H9 (cell line): Measurements from ENCODE around the gene ICE1. TPM values are rescaled to one million over a fixed set of nuclear protein-coding genes. Genes with fewer than 3 reads are reported as not detected.

Source experiments
- DNase-seq: peaks from one replicate; pipeline ENCODE4 v3.0.0-alpha.2; 2017
- H2AFZ ChIP-seq: one replicate; pipeline ENCODE4 v1.6.1; 2013; ENCODE audit warnings: mild to moderate bottlenecking, low read length, control low read depth, moderate library complexity
- H2AK5ac ChIP-seq: 2 replicates; pipeline ENCODE4 v1.6.1; 2013; ENCODE audit warnings: low read length, control low read depth, mixed read lengths; ENCODE audit not compliant: insufficient read length
- H2BK120ac ChIP-seq: one replicate; pipeline ENCODE4 v1.6.1; 2013; ENCODE audit warnings: low read depth, mild to moderate bottlenecking, low read length, control low read depth, inconsistent platforms; ENCODE audit not compliant: poor library complexity, severe bottlenecking
- H2BK12ac ChIP-seq: 2 replicates; pipeline ENCODE4 v1.6.1; 2013; ENCODE audit warnings: low read length, control low read depth, mixed read lengths, low read depth; ENCODE audit not compliant: insufficient read length
- H2BK15ac ChIP-seq: 2 replicates; pipeline ENCODE4 v1.6.1; 2013; ENCODE audit warnings: low read depth, low read length, control low read depth
- H2BK20ac ChIP-seq: one replicate; pipeline ENCODE4 v1.6.1; 2013; ENCODE audit warnings: low read depth, mild to moderate bottlenecking, low read length, control low read depth, inconsistent platforms; ENCODE audit not compliant: poor library complexity, severe bottlenecking
- H2BK5ac ChIP-seq: 2 replicates; pipeline ENCODE4 v1.6.1; 2013; ENCODE audit warnings: low read length, control low read depth, mixed read lengths; ENCODE audit not compliant: insufficient read length
- H3K14ac ChIP-seq: 2 replicates; pipeline ENCODE4 v1.6.1; 2013; ENCODE audit warnings: low read length, control low read depth; ENCODE audit not compliant: insufficient read depth
- H3K18ac ChIP-seq: 2 replicates; pipeline ENCODE4 v1.6.1; 2013; ENCODE audit warnings: low read depth, mild to moderate bottlenecking, mixed read lengths, low read length, control low read depth; ENCODE audit not compliant: insufficient read length
- H3K23ac ChIP-seq: 2 replicates; pipeline ENCODE4 v1.6.1; 2013; ENCODE audit warnings: low read length, control low read depth, mixed read lengths, low read depth; ENCODE audit not compliant: insufficient read length
- H3K23me2 ChIP-seq: 2 replicates; pipeline ENCODE4 v1.6.1; 2013; ENCODE audit warnings: low read depth, mild to moderate bottlenecking, mixed read lengths, low read length, control low read depth; ENCODE audit not compliant: insufficient read length, poor library complexity, severe bottlenecking
- H3K27ac ChIP-seq: 2 replicates; pipeline ENCODE4 v1.5.1; 2013; ENCODE audit warnings: low read length, control low read depth, mixed read lengths, low read depth; ENCODE audit not compliant: insufficient read length
- H3K27me3 ChIP-seq: 2 replicates; pipeline ENCODE4 v1.6.1; 2013; ENCODE audit warnings: low read length, control low read depth, inconsistent platforms; ENCODE audit not compliant: insufficient read depth
- H3K4ac ChIP-seq: 2 replicates; pipeline ENCODE4 v1.6.1; 2013; ENCODE audit warnings: low read depth, mild to moderate bottlenecking, control low read depth, inconsistent platforms, low read length, moderate library complexity
- H3K4me1 ChIP-seq: 2 replicates; pipeline ENCODE4 v1.6.1; 2013; ENCODE audit warnings: low read length, control low read depth, inconsistent platforms; ENCODE audit not compliant: insufficient read depth
- H3K4me2 ChIP-seq: 2 replicates; pipeline ENCODE4 v1.6.1; 2013; ENCODE audit warnings: low read length, control low read depth, mixed read lengths; ENCODE audit not compliant: insufficient read length, insufficient read depth
- H3K56ac ChIP-seq: 2 replicates; pipeline ENCODE4 v1.6.1; 2013; ENCODE audit warnings: low read depth, mild to moderate bottlenecking, mixed read lengths, low read length, control low read depth; ENCODE audit not compliant: insufficient read length
- H3K79me1 ChIP-seq: 2 replicates; pipeline ENCODE4 v1.6.1; 2013; ENCODE audit warnings: low read depth, mild to moderate bottlenecking, moderate library complexity, low read length, control low read depth, inconsistent platforms; ENCODE audit not compliant: insufficient read depth, poor library complexity, severe bottlenecking
- H3K79me2 ChIP-seq: 2 replicates; pipeline ENCODE4 v1.6.1; 2013; ENCODE audit warnings: low read length, control low read depth, inconsistent platforms; ENCODE audit not compliant: insufficient read depth
- H3K9ac ChIP-seq: 2 replicates; pipeline ENCODE4 v1.6.1; 2013; ENCODE audit warnings: low read length, control low read depth, mixed read lengths; ENCODE audit not compliant: insufficient read length; ENCODE audit errors: extremely low read depth
- H3K9me3 ChIP-seq: one replicate; pipeline ENCODE4 v1.6.1; 2013; ENCODE audit warnings: low read depth, low read length, inconsistent platforms; ENCODE audit not compliant: control insufficient read depth
- H3T11ph ChIP-seq: one replicate; pipeline ENCODE4 v1.6.1; 2013; ENCODE audit warnings: mild to moderate bottlenecking, low read length, control low read depth, inconsistent platforms
- H4K20me1 ChIP-seq: one replicate; pipeline ENCODE4 v1.6.1; 2013; ENCODE audit not compliant: control insufficient read depth, insufficient read length, insufficient read depth
- H4K5ac ChIP-seq: 2 replicates; pipeline ENCODE4 v1.6.1; 2013; ENCODE audit warnings: low read depth, mild to moderate bottlenecking, mixed read lengths, low read length, control low read depth; ENCODE audit not compliant: insufficient read length
- H4K8ac ChIP-seq: replicated peaks from 2 replicates; pipeline ENCODE4 v1.6.1; 2013; ENCODE audit warnings: low read length, control low read depth, mixed read lengths, low read depth; ENCODE audit not compliant: insufficient read length
- H4K91ac ChIP-seq: 2 replicates; pipeline ENCODE4 v1.6.1; 2013; ENCODE audit warnings: low read depth, mild to moderate bottlenecking, moderate library complexity, mixed read lengths, low read length, control low read depth; ENCODE audit not compliant: insufficient read length
- H3K27ac Mint-ChIP-seq, 3 experiments: 2 replicates in 2 of 3; 3 replicates in 1 of 3; pipeline ENCODE4 v1.8.0; 2020 to 2021; ENCODE audit warnings: mixed read lengths in 3 of 3, mild to moderate bottlenecking in 1 of 3, moderate library complexity in 1 of 3
- H3K27me3 Mint-ChIP-seq: 2 replicates; pipeline ENCODE4 v1.8.0; 2021; ENCODE audit warnings: low read depth, mild to moderate bottlenecking, moderate library complexity, mixed read lengths
- H3K36me3 Mint-ChIP-seq, 3 experiments: 2 replicates in 2 of 3; 3 replicates in 1 of 3; pipeline ENCODE4 v1.8.0; 2020 to 2021; ENCODE audit warnings: low read depth in 3 of 3, mixed read lengths in 3 of 3; ENCODE audit not compliant: insufficient read depth in 1 of 3
- H3K4me1 Mint-ChIP-seq, 2 experiments: 2 replicates each; pipeline ENCODE4 v1.8.0; 2020; ENCODE audit warnings: mixed read lengths in 2 of 2
- H3K4me3 Mint-ChIP-seq, 2 experiments: 2 replicates in 1 of 2; 3 replicates in 1 of 2; pipeline ENCODE4 v1.8.0; 2020 to 2021; ENCODE audit warnings: mild to moderate bottlenecking in 2 of 2, mixed read lengths in 2 of 2, moderate library complexity in 1 of 2
- H3K9me3 Mint-ChIP-seq, 2 experiments: 2 replicates in 1 of 2; 3 replicates in 1 of 2; pipeline ENCODE4 v1.8.0; 2020; ENCODE audit warnings: mild to moderate bottlenecking in 2 of 2, mixed read lengths in 2 of 2, moderate library complexity in 1 of 2
- WGBS: extraction: QIAGEN DNeasy Blood & Tissue Kit; methylation state at CpG from one replicate; pipeline ENCODE4 v1.1.7; 2013; ENCODE audit warnings: missing lambda C conversion rate, low lambda C conversion rate, mixed read lengths; ENCODE audit not compliant: insufficient read length; ENCODE audit errors: extremely low coverage; 5-methylcytosine and 5-hydroxymethylcytosine counted together
- total RNA-seq: library from RNA; stranded (reverse); gene quantifications from 2 replicates; pipeline ENCODE4 v1.2.1, GENCODE V29; 2021
- TF ChIP-seq, protein P1 (sequence below): fragments of 200-600 bp; sonication (generic); conservative IDR thresholded peaks from 3 replicates; pipeline ENCODE4 v1.8.0; 2021; ENCODE audit warnings: antibody characterized with exemption, mild to moderate bottlenecking

ICE1 gene
- total RNA-seq, 1 experiment from 2014 or later: 45.1 TPM

- H4K8ac ChIP-seq: no peak overlapping the region
- H3K27me3 ChIP-seq: no peaks in the 10 kb centered on the region; the same call in 1 of the 2 replicates
- no peak overlapping the region for H2BK15ac ChIP-seq
- no peak overlapping the region for H3K14ac ChIP-seq
- H3K4me1 ChIP-seq: no peaks in the 10 kb centered on the region
- H3K9ac ChIP-seq: no peak overlapping the region
- Mint-ChIP-seq H3K27me3 (peaks cover 8% of the 10 kb centered on the region), H3K27ac (no peak overlapping the region; a peak in 1 of 7 replicates), H3K36me3 (peaks cover 4 to 18% (median 16%) of the 10 kb centered on the region in 3 experiments; a peak in 5 of 7 replicates), H3K4me3 (no peak overlapping the region), H3K4me1 (peaks cover 13 to 17% of the 10 kb centered on the region in 2 experiments), H3K9me3 (no peaks in the 10 kb centered on the region)
- H3T11ph ChIP-seq: no peak overlapping the region
- H3K79me1 ChIP-seq: no peaks in the 10 kb centered on the region
- TF ChIP-seq, protein P1, sequence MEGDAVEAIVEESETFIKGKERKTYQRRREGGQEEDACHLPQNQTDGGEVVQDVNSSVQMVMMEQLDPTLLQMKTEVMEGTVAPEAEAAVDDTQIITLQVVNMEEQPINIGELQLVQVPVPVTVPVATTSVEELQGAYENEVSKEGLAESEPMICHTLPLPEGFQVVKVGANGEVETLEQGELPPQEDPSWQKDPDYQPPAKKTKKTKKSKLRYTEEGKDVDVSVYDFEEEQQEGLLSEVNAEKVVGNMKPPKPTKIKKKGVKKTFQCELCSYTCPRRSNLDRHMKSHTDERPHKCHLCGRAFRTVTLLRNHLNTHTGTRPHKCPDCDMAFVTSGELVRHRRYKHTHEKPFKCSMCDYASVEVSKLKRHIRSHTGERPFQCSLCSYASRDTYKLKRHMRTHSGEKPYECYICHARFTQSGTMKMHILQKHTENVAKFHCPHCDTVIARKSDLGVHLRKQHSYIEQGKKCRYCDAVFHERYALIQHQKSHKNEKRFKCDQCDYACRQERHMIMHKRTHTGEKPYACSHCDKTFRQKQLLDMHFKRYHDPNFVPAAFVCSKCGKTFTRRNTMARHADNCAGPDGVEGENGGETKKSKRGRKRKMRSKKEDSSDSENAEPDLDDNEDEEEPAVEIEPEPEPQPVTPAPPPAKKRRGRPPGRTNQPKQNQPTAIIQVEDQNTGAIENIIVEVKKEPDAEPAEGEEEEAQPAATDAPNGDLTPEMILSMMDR: no peak
- H3K9me3 ChIP-seq: no peaks in the 10 kb centered on the region
- H3K18ac ChIP-seq: no peak overlapping the region
- H2BK12ac ChIP-seq: no peak overlapping the region
- no peak overlapping the region for H4K91ac ChIP-seq
- no peak overlapping the region for H3K4me2 ChIP-seq
- no CpG with 5 or more reads among the region's 9 CpGs for WGBS
- no peak overlapping the region for H2BK120ac ChIP-seq
- H4K5ac ChIP-seq: no peak overlapping the region
- H4K20me1 ChIP-seq: no peaks in the 10 kb centered on the region
- H3K23ac ChIP-seq: no peak overlapping the region
- H2AK5ac ChIP-seq: no peak overlapping the region
- no peak for DNase-seq
- H3K79me2 ChIP-seq: no peaks in the 10 kb centered on the region
- H2BK5ac ChIP-seq: no peak overlapping the region
- H3K27ac ChIP-seq: no peak overlapping the region
- H3K4ac ChIP-seq: no peak overlapping the region
- no peaks in the 10 kb centered on the region for H3K23me2 ChIP-seq
- H3K56ac ChIP-seq: no peak overlapping the region
- H2BK20ac ChIP-seq: no peak overlapping the region
- no peak overlapping the region for H2AFZ ChIP-seq
Observed at GRCh38 chr5:5490774-5491347, 68.4 kb downstream of the ICE1 start.
